HG03039 (cell line): ENCODE data around the gene LRRC71.

Source experiments
- ATAC-seq: cut with Tn5 transposase; IDR thresholded peaks from one replicate; pipeline ENCODE4 v1.9.1; 2021; ENCODE audit warnings: mild to moderate bottlenecking, moderate library complexity; ENCODE audit not compliant: unreplicated experiment

LRRC71 gene

GRCh38 chr1:156905176-156905575, 15.3 kb upstream of the LRRC71 start:
- ATAC-seq: no peak

GRCh38 chr1:156905651-156906050, 14.8 kb upstream of the LRRC71 start:
- no peak for ATAC-seq

- ATAC-seq: no peak
These were observed 14.1 kb upstream of the LRRC71 start for GRCh38 chr1:156906206-156906906.

- ATAC-seq: no peak
These were observed 11.9 kb upstream of the LRRC71 start for GRCh38 chr1:156908541-156908940.

- no peak for ATAC-seq
These were observed 11.5 kb upstream of the LRRC71 start for GRCh38 chr1:156908955-156909354.

GRCh38 chr1:156909671-156910070, 10.8 kb upstream of the LRRC71 start:
- ATAC-seq: no peak

GRCh38 chr1:156910309-156910782, 10.1 kb upstream of the LRRC71 start:
- no peak for ATAC-seq

- no peak for ATAC-seq
These were observed 8.7 kb upstream of the LRRC71 start for GRCh38 chr1:156911577-156912298.

GRCh38 chr1:156912310-156912709, 8.1 kb upstream of the LRRC71 start:
- no peak for ATAC-seq

GRCh38 chr1:156912861-156913808, 7.3 kb upstream of the LRRC71 start:
- ATAC-seq: no peak

- ATAC-seq: no peak
These were observed 6.5 kb upstream of the LRRC71 start for GRCh38 chr1:156913809-156914387.

GRCh38 chr1:156914440-156914856, 6.0 kb upstream of the LRRC71 start:
- ATAC-seq: no peak

GRCh38 chr1:156921053-156921529, 659 bp downstream of the LRRC71 start:
- ATAC-seq: no peak

GRCh38 chr1:156922986-156923669, 2.7 kb downstream of the LRRC71 start:
- ATAC-seq: no peak

- ATAC-seq: no peak
These were observed 3.4 kb downstream of the LRRC71 start for GRCh38 chr1:156923670-156924477.

GRCh38 chr1:156924478-156925153, 4.2 kb downstream of the LRRC71 start:
- ATAC-seq: no peak

- ATAC-seq: no peak
These were observed 5.0 kb downstream of the LRRC71 start for GRCh38 chr1:156925154-156926010.

GRCh38 chr1:156926175-156926574, 5.7 kb downstream of the LRRC71 start:
- no peak for ATAC-seq
